Osteoblast (primary cell): ENCODE measurements around the gene WWOX. TPM values are rescaled to one million over a fixed set of nuclear protein-coding genes. Genes with fewer than 3 reads are reported as not detected.

ENCODE experiments used
- DNase-seq: peaks from one replicate; pipeline ENCODE4 v3.0.0; 2011; ENCODE audit warnings: low spot score, mixed read lengths; ENCODE audit not compliant: insufficient read length; ENCODE audit errors: missing footprints
- H2AFZ ChIP-seq: 2 replicates; pipeline ENCODE4 v1.6.0; 2011; ENCODE audit warnings: mild to moderate bottlenecking, low read length
- H3K27ac ChIP-seq: 2 replicates; pipeline ENCODE4 v1.5.1; 2011; ENCODE audit warnings: mild to moderate bottlenecking, low read depth, low read length, moderate library complexity
- H3K27me3 ChIP-seq: 2 replicates; pipeline ENCODE4 v1.6.0; 2012; ENCODE audit warnings: mild to moderate bottlenecking, control low read depth, inconsistent platforms, low read length, moderate library complexity; ENCODE audit not compliant: insufficient read depth
- H3K36me3 ChIP-seq: 2 replicates; pipeline ENCODE4 v1.5.1; 2011; ENCODE audit warnings: mild to moderate bottlenecking, low read length, control low read depth, moderate library complexity; ENCODE audit not compliant: insufficient read depth
- H3K4me1 ChIP-seq: 2 replicates; pipeline ENCODE4 v1.5.1; 2011; ENCODE audit warnings: mild to moderate bottlenecking, low read length, control low read depth, moderate library complexity; ENCODE audit not compliant: insufficient read depth
- H3K4me2 ChIP-seq: 2 replicates; pipeline ENCODE4 v1.6.0; 2011; ENCODE audit warnings: mild to moderate bottlenecking, low read length; ENCODE audit not compliant: insufficient read depth
- H3K4me3 ChIP-seq: fragments of 200-600 bp; sonication (generic); 3 replicates; pipeline ENCODE4 v1.5.1; 2012; ENCODE audit warnings: mild to moderate bottlenecking, low read length, inconsistent platforms; ENCODE audit not compliant: insufficient read depth
- H3K79me2 ChIP-seq: 2 replicates; pipeline ENCODE4 v1.6.0; 2012; ENCODE audit warnings: mild to moderate bottlenecking, low read length, control low read depth, inconsistent platforms; ENCODE audit not compliant: insufficient read depth
- H3K9me3 ChIP-seq: 2 replicates; pipeline ENCODE4 v1.5.1; 2011; ENCODE audit warnings: low read depth, low read length, control low read depth
- H4K20me1 ChIP-seq: 2 replicates; pipeline ENCODE4 v1.6.0; 2012; ENCODE audit warnings: mild to moderate bottlenecking, low read length, control low read depth; ENCODE audit not compliant: insufficient read depth
- total RNA-seq: library from RNA; depleted of rRNA; stranded (reverse); fragments of >200 nt; gene quantifications from 2 replicates; pipeline ENCODE4 v1.2.3, GENCODE V29; 2012
- TF ChIP-seq, protein P1 (sequence below): IDR thresholded peaks from 2 replicates; pipeline ENCODE4 v1.5.1; 2011; ENCODE audit warnings: mild to moderate bottlenecking, low read depth, low read length, moderate library complexity; ENCODE audit errors: extremely low read depth

Gene WWOX
- total RNA-seq, 1 donor, result 23.9 TPM

DNA sequence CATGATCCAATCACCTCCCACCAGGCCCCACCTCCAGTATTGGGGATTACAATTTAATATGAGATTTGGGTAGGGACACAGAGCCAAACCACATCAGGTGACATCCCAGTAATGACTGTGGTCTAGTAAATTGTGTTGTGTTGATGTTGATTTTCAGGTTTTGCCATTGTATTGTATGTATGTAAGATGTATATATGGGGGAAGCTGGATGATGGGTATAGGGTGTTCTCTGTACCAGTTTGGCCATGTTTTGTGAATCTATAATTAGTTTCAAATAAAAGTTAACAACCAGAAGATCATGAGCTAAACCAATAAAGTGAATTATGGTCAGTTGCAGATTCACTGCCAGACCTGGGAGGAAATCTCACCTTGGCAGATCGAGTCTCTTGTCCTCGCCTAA, 283.7 kb downstream of the WWOX start:
- H3K79me2 ChIP-seq, result no peaks in the 10 kb centered on the region
- H4K20me1 ChIP-seq, result no peaks in the 10 kb centered on the region
- H2AFZ ChIP-seq, result no peak overlapping the region
- DNase-seq, result no peak
- no peaks in the 10 kb centered on the region for H3K9me3 ChIP-seq
- H3K4me1 ChIP-seq, result no peaks in the 10 kb centered on the region
- H3K36me3 ChIP-seq, result no peaks in the 10 kb centered on the region
- H3K4me2 ChIP-seq, result no peak overlapping the region
- H3K4me3 ChIP-seq, result no peak overlapping the region
- H3K27ac ChIP-seq, result no peak overlapping the region
- H3K27me3 ChIP-seq, result no peaks in the 10 kb centered on the region
- TF ChIP-seq, protein P1, sequence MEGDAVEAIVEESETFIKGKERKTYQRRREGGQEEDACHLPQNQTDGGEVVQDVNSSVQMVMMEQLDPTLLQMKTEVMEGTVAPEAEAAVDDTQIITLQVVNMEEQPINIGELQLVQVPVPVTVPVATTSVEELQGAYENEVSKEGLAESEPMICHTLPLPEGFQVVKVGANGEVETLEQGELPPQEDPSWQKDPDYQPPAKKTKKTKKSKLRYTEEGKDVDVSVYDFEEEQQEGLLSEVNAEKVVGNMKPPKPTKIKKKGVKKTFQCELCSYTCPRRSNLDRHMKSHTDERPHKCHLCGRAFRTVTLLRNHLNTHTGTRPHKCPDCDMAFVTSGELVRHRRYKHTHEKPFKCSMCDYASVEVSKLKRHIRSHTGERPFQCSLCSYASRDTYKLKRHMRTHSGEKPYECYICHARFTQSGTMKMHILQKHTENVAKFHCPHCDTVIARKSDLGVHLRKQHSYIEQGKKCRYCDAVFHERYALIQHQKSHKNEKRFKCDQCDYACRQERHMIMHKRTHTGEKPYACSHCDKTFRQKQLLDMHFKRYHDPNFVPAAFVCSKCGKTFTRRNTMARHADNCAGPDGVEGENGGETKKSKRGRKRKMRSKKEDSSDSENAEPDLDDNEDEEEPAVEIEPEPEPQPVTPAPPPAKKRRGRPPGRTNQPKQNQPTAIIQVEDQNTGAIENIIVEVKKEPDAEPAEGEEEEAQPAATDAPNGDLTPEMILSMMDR, result no peak

DNA sequence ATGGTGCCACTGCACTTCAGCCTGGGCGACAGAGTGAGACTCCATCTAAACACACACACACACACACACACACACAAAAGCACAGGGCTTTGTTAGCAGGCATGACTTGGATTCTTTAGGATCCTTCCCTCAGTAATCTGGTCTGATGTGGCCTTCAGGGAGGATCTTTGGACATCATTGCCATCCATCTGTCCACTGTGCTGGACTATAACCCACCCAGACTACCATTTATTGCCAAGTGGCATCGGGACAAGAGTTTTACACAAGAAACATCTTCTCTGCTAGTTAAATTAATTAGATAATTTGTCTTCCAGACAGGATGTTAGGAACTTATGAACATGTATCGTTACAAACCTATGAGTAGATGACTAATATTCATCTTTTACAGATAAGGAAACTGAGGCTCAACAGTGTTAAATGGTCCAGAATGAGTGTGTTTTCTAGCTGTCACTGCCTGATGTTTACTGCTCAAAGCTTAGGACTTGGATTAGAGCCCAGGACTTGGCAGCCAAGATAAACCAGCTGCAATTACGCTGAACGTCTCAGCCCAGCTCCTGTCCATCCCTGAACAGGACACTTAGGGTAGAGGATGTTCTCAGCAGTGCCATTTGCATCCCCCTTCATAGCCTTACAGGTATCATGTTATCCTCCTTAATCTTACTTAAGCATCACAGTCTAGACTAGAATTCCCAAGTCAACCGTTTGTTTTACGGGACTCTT, 285.8 kb downstream of the WWOX start:
- Histone ChIP-seq H3K9me3 (no peaks in the 10 kb centered on the region), H3K79me2 (no peaks in the 10 kb centered on the region), H3K27me3 (no peaks in the 10 kb centered on the region), H3K4me3 (no peak overlapping the region), H3K4me2 (no peak overlapping the region), H4K20me1 (no peaks in the 10 kb centered on the region), H2AFZ (no peak overlapping the region), H3K36me3 (no peaks in the 10 kb centered on the region), H3K27ac (no peak overlapping the region), H3K4me1 (no peaks in the 10 kb centered on the region)
- DNase-seq, result no peak
- TF ChIP-seq, protein P1, result no peak

DNA sequence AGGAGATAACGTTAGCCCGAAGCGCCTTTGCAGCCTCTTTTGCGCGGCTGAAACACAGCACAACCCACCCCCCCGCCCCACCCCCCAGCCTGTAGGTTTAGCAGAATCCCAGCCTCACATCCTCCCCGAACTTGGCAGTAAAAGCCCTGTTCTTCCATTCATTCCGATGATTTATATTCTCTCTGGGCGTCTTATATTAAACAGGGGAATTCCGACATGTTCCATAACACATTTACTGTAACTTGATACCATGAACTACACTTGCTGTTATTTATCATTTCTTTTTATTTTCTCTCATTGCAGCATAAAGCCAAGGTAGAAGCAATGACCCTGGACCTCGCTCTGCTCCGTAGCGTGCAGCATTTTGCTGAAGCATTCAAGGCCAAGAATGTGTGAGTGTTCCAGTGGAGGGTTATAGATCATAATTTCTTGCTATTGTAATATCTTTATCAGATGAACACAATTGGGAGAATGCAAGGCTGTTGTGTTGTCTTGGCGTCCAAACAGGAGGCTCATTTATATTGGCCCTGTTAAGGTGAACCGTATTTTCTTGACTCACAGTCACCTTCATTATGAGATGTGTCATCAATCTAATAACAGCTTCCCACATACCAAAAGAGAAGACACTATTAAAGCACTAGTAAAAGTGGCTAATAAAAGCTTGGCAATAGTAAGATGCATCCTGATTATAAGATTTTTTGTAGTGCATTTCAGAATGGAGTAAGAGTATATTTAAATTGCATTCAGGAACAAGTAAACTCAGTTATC, 287.3 kb downstream of the WWOX start:
- Histone ChIP-seq H3K36me3 (no peaks in the 10 kb centered on the region), H3K4me1 (no peaks in the 10 kb centered on the region), H2AFZ (no peak overlapping the region), H3K79me2 (no peaks in the 10 kb centered on the region), H3K4me3 (no peak overlapping the region), H3K27ac (no peak overlapping the region), H4K20me1 (no peaks in the 10 kb centered on the region), H3K9me3 (no peaks in the 10 kb centered on the region), H3K4me2 (no peak overlapping the region), H3K27me3 (no peaks in the 10 kb centered on the region)
- DNase-seq, result no peak
- TF ChIP-seq, protein P1, result no peak

DNA sequence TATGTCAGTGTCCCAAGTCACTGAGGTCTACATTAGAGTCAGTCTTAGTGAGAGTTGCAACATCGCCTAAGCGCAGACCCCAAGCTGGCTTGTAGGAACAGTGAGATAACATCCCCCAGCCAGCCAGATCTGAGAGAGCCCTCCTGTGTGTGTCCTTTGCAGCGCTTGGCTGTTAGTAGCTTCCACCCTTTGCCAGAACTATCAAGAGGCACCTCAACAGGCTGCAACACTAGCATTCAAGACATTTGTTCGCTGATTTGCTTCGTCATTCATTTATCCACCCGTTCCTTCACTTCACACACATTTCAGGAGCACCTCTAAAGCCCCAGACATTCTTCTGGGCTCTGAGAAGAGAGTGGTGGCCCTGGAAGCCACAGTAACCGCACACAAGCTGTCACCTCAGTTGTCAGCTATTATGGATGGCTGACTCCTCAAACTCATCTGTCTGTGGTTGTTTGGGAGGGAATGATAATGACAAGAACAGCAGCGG, 289.6 kb downstream of the WWOX start:
- no peak overlapping the region for H2AFZ ChIP-seq
- no peak overlapping the region for H3K4me2 ChIP-seq
- no peaks in the 10 kb centered on the region for H3K36me3 ChIP-seq

More for the DNA sequence above, 289.6 kb downstream of the WWOX start:
- no peak for DNase-seq
- H3K4me1 ChIP-seq, result no peaks in the 10 kb centered on the region
- no peak overlapping the region for H3K27ac ChIP-seq
- TF ChIP-seq, protein P1, result no peak
- no peaks in the 10 kb centered on the region for H3K9me3 ChIP-seq
- H3K79me2 ChIP-seq, result no peaks in the 10 kb centered on the region
- H3K27me3 ChIP-seq, result no peaks in the 10 kb centered on the region
- no peaks in the 10 kb centered on the region for H4K20me1 ChIP-seq
- no peak overlapping the region for H3K4me3 ChIP-seq
